HepG2 (cell line): Measurements from ENCODE around the gene BRS3. TPM values are rescaled to one million over a fixed set of nuclear protein-coding genes. Genes with fewer than 3 reads are reported as not detected.

Experiments
- ATAC-seq: fragments of 200-7000 bp; cut with Tn5 transposase; 3 replicates; pipeline ENCODE4 v1.9.1; 2020; ENCODE audit warnings: mild to moderate bottlenecking, moderate library complexity
- BruUV-seq: library from RNA; stranded (reverse); fragments of 400-500 nt; replicated peaks from 2 replicates; lab custom pipeline; 2021; lab: Mats Ljungman, UMichigan
- CTCF ChIA-PET: fragments of 300-600 bp; formaldehyde crosslinking; extraction: SDS; loops from one replicate; lab custom pipeline; 2021; ENCODE audit warnings: low total read pairs, inconsistent platforms, low intra/inter-chr PET ratio; lab: Yijun Ruan, JAX
- POLR2A ChIA-PET: fragments of 350-600 bp; sonication (Branson Sonifier 250); formaldehyde crosslinking; loops from one replicate; lab custom pipeline; 2020; ENCODE audit warnings: antibody characterized with exemption, inconsistent platforms; lab: Yijun Ruan, JAX
- DNase-seq: peaks from one replicate; pipeline ENCODE4 v3.0.0-alpha.2; 2015; ENCODE audit warnings: low spot score
- FAIRE-seq: peaks from 3 replicates; lab custom pipeline; 2011; peaks lifted over from hg19 to GRCh38; lab: Jason Lieb, UNC
- H2AFZ ChIP-seq: one replicate; pipeline ENCODE4 v1.6.1; 2011; ENCODE audit warnings: low read length, inconsistent platforms
- H3K27ac ChIP-seq: fragments of 300-600 bp; 3 replicates; pipeline ENCODE4 v1.8.0; 2011; ENCODE audit warnings: mixed run types, mild to moderate bottlenecking, mixed read lengths, low read length, inconsistent platforms; ENCODE audit not compliant: insufficient read depth; ENCODE audit errors: extremely low read length
- H3K27me3 ChIP-seq, 2 experiments: fragments of 200-600 bp in 1 of 2; 2 replicates in 1 of 2; 3 replicates in 1 of 2; pipeline versions ENCODE4 v1.6.0 to v1.8.0; 2011; ENCODE audit warnings: low read length in 2 of 2, mild to moderate bottlenecking in 2 of 2, moderate library complexity in 2 of 2, inconsistent platforms in 1 of 2; ENCODE audit not compliant: insufficient read depth in 2 of 2, control insufficient read depth in 1 of 2
- H3K36me3 ChIP-seq, 2 experiments: fragments of 200-600 bp in 1 of 2; replicated peaks in 1 of 2; 2 replicates in 1 of 2; 3 replicates in 1 of 2; pipeline versions ENCODE4 v1.5.1 to v1.8.0; 2011; ENCODE audit warnings: low read length in 2 of 2, inconsistent platforms in 1 of 2; ENCODE audit not compliant: insufficient read depth in 2 of 2, control insufficient read depth in 1 of 2
- H3K4me1 ChIP-seq: 2 replicates; pipeline ENCODE4 v1.5.1; 2012; ENCODE audit warnings: low read length, inconsistent platforms; ENCODE audit not compliant: insufficient read depth
- H3K4me2 ChIP-seq: 2 replicates; pipeline ENCODE4 v1.6.0; 2011; ENCODE audit warnings: low read depth, low read length, inconsistent platforms
- H3K4me3 ChIP-seq, 3 experiments: fragments of 200-600 bp in 1 of 3; sonication (generic), shearing (Covaris generic) in 1 of 3; replicated peaks in 1 of 3; 2 replicates each; pipeline ENCODE4 v1.5.1; 2011 to 2016; ENCODE audit warnings: low read length in 3 of 3, inconsistent platforms in 2 of 3, low read depth in 2 of 3, mild to moderate bottlenecking in 2 of 3, control low read depth in 1 of 3, mixed read lengths in 1 of 3; ENCODE audit not compliant: insufficient read depth in 1 of 3
- H3K79me2 ChIP-seq: one replicate; pipeline ENCODE4 v1.6.1; 2011; ENCODE audit warnings: low read length, inconsistent platforms; ENCODE audit not compliant: insufficient read depth
- H3K9ac ChIP-seq: 2 replicates; pipeline ENCODE4 v1.6.0; 2011; ENCODE audit warnings: mild to moderate bottlenecking, low read depth, low read length, inconsistent platforms; ENCODE audit not compliant: insufficient read depth
- H3K9me3 ChIP-seq: 2 replicates; pipeline ENCODE4 v1.5.1; 2012; ENCODE audit warnings: mild to moderate bottlenecking, low read length
- H4K20me1 ChIP-seq: 2 replicates; pipeline ENCODE4 v1.6.0; 2011; ENCODE audit warnings: inconsistent platforms, mild to moderate bottlenecking, low read length, moderate library complexity; ENCODE audit not compliant: insufficient read depth
- E2F5 ChIP-seq: sonication (generic); formaldehyde crosslinking; conservative IDR thresholded peaks from 2 replicates; pipeline ENCODE4 v1.4.0; 2020; ENCODE audit warnings: missing genetic modification reagents
- FOXC1 ChIP-seq: sonication (generic); formaldehyde crosslinking; IDR thresholded peaks from 2 replicates; pipeline ENCODE4 v1.8.0; 2022; ENCODE audit warnings: mild to moderate bottlenecking, missing genetic modification reagents, borderline replicate concordance
- GATA4 ChIP-seq: sonication (generic); IDR thresholded peaks from 2 replicates; pipeline ENCODE4 v1.6.1; 2016; ENCODE audit warnings: antibody characterized with exemption, low read depth, borderline replicate concordance
- HNRNPLL ChIP-seq: fragments of 200-400 bp; formaldehyde crosslinking; IDR thresholded peaks from 2 replicates; pipeline ENCODE4 v1.6.1; 2017; ENCODE audit warnings: mild to moderate bottlenecking, low read depth, low read length; ENCODE audit not compliant: poor library complexity, severe bottlenecking
- KAT8 ChIP-seq: IDR thresholded peaks from 2 replicates; pipeline ENCODE4 v1.6.1; 2016; ENCODE audit warnings: missing genetic modification reagents, missing compliant biosample characterization
- MXD1 ChIP-seq: sonication (generic); formaldehyde crosslinking; IDR thresholded peaks from 2 replicates; pipeline ENCODE4 v1.4.0; 2020; ENCODE audit warnings: mild to moderate bottlenecking, missing genetic modification reagents
- PRDM4 ChIP-seq: sonication (generic); formaldehyde crosslinking; IDR thresholded peaks from 2 replicates; pipeline ENCODE4 v1.9.0; 2021; ENCODE audit warnings: missing genetic modification reagents, borderline replicate concordance
- SOX5 ChIP-seq: IDR thresholded peaks from 2 replicates; pipeline ENCODE4 v1.6.1; 2016; ENCODE audit warnings: borderline replicate concordance
- STAT6 ChIP-seq: sonication (generic); formaldehyde crosslinking; IDR thresholded peaks from 2 replicates; pipeline ENCODE4 v1.4.0; 2020; ENCODE audit warnings: missing genetic modification reagents, mild to moderate bottlenecking, borderline replicate concordance
- TCF7 ChIP-seq: sonication (generic); IDR thresholded peaks from 2 replicates; pipeline ENCODE4 v1.6.1; 2016; ENCODE audit warnings: antibody characterized with exemption, low read depth
- ZBTB10 ChIP-seq: sonication (generic); formaldehyde crosslinking; IDR thresholded peaks from 2 replicates; pipeline ENCODE4 v1.4.0; 2020; ENCODE audit warnings: missing genetic modification reagents, borderline replicate concordance
- ZFP36 ChIP-seq: fragments of 150-350 bp; IDR thresholded peaks from 2 replicates; pipeline ENCODE4 v1.6.1; 2018; ENCODE audit warnings: borderline replicate concordance, low read length, low read depth; ENCODE audit not compliant: partially characterized antibody
- ZFP37 ChIP-seq: sonication (generic); formaldehyde crosslinking; IDR thresholded peaks from 2 replicates; pipeline ENCODE4 v1.4.0; 2020; ENCODE audit warnings: missing genetic modification reagents, borderline replicate concordance
- ZNF660 ChIP-seq: sonication (generic); formaldehyde crosslinking; IDR thresholded peaks from 2 replicates; pipeline ENCODE4 v1.5.1; 2020; ENCODE audit warnings: mild to moderate bottlenecking, low read depth, missing genetic modification reagents, borderline replicate concordance
- ZSCAN12 ChIP-seq: sonication (generic); formaldehyde crosslinking; IDR thresholded peaks from 2 replicates; pipeline ENCODE4 v1.9.0; 2021; ENCODE audit warnings: mild to moderate bottlenecking, missing genetic modification reagents
- WGBS: methylation state at CpG from one replicate; pipeline ENCODE4 v1.1.6; 2017; ENCODE audit warnings: low lambda C conversion rate; 5-methylcytosine and 5-hydroxymethylcytosine counted together
- in situ Hi-C: cut with HindIII; loops from 2 replicates; pipeline ENCODE4 v1.10.0; 2017; ENCODE audit warnings: low pct_unique_long_range_greater_than_20kb; ENCODE audit not compliant: extremely low pct_ligation_motif_present
- intact Hi-C: fragments of 100-400 bp; cut with micrococcal nuclease; formaldehyde crosslinking; loops from one replicate; pipeline ENCODE4 v1.10.0; 2022; ENCODE audit not compliant: unreplicated experiment
- polyA plus RNA-seq, 8 experiments: library from polyadenylated mRNA; depleted of rRNA in 3 of 8; stranded (reverse) in 7 of 8; unstranded in 1 of 8; fragments of >200 nt; fragmentation: Illumina TruSeq in 4 of 8; extraction: Trizol in 4 of 8; gene quantifications; 2 replicates each; pipeline versions ENCODE4 v1.2.1 to v1.2.3, GENCODE V29; 2011 to 2016; ENCODE audit warnings: low read depth in 4 of 8, missing spikeins in 1 of 8, mixed read lengths in 1 of 8; ENCODE audit not compliant: insufficient read depth in 1 of 8
- total RNA-seq, 5 experiments: library from RNA; depleted of rRNA; stranded (reverse); fragments of >200 nt; fragmentation: Illumina TruSeq; extraction: Trizol; gene quantifications; 2 replicates each; pipeline ENCODE4 v1.2.3, GENCODE V29; 2016; ENCODE audit warnings: low read depth in 1 of 5

The BRS3 gene
- total and polyA plus RNA-seq, 2 of the 13 experiments (the other 11 are each of a cell fraction or from before 2014, with no cell fraction given) = not detected

GRCh38 chrX:136477026-136477425 lies 10.7 kb upstream of the BRS3 start:
- 29% methylated on average over 1 of the region's 2 CpGs for WGBS
- Histone ChIP-seq H3K4me1 (no peaks in the 10 kb centered on the region), H3K9me3 (no peaks in the 10 kb centered on the region), H3K36me3 (no peaks in the 10 kb centered on the region), H2AFZ (no peak overlapping the region), H3K4me2 (no peak overlapping the region), H3K9ac (no peak overlapping the region), H3K4me3 (no peak overlapping the region), H3K27ac (no peak overlapping the region), H3K79me2 (no peaks in the 10 kb centered on the region), H3K27me3 (no peaks in the 10 kb centered on the region), H4K20me1 (no peaks in the 10 kb centered on the region)
- ChIA-PET CTCF (no interaction called here), POLR2A (no interaction called here)
- DNase-seq (no peak), ATAC-seq (no peak), FAIRE-seq (no peak)
- intact Hi-C loops = no loop called here
- in situ Hi-C loops = no loop called here
- BruUV-seq = no TSS peak
- TF ChIP-seq ZFP36 (no peak), FOXC1 (CRISPR knock-in tag) (no peak), ZBTB10 (CRISPR knock-in tag) (no peak), PRDM4 (CRISPR knock-in tag) (no peak), HNRNPLL (no peak), KAT8 (CRISPR knock-in tag) (no peak), GATA4 (no peak), TCF7 (no peak), SOX5 (CRISPR knock-in tag) (no peak), ZFP37 (CRISPR knock-in tag) (no peak), MXD1 (CRISPR knock-in tag) (no peak), ZSCAN12 (CRISPR knock-in tag) (no peak), ZNF660 (no peak), E2F5 (CRISPR knock-in tag) (no peak), STAT6 (CRISPR knock-in tag) (no peak)
